ENCODE data around the gene MYO1D. TPM values are rescaled to one million over a fixed set of nuclear protein-coding genes. Genes with fewer than 3 reads are reported as not detected.
A peak's percentile ranks its signal among the peaks of the same experiment; 100 is the strongest.

Gene MYO1D
- total and polyA plus RNA-seq, 4 donors: 22.0 to 75.8 (median 61.4) TPM

GRCh38 chr17:32626379-32626791 lies 250.5 kb downstream of the MYO1D start:
- peaks cover 0 to 32% (median 5%) of the 10 kb centered on the region in 5 donors for H3K4me1 ChIP-seq (ENCODE audit: control insufficient read depth in 5 of 5, insufficient read depth in 5 of 5, low read length in 5 of 5)
- H3K27me3 ChIP-seq (ENCODE audit: control insufficient read depth in 3 of 3, insufficient read depth in 3 of 3, low read length in 2 of 3): no peaks in the 10 kb centered on the region
- ATAC-seq (ENCODE audit: insufficient read depth, low FRiP score) (no peak), DNase-seq (peak in 1 of 3 donors; percentile 45)
- H3K27ac ChIP-seq (ENCODE audit: low read depth in 1 of 2, low read length in 1 of 2): no peak overlapping the region
- TF ChIP-seq CTCF (IDR thresholded peaks at IDR 0.05; ENCODE audit: control extremely low read depth, extremely low read depth): no peak
- no peaks in the 10 kb centered on the region for H3K36me3 ChIP-seq (ENCODE audit: control insufficient read depth in 4 of 4, insufficient read depth in 4 of 4, low read length in 4 of 4)
- no peaks in the 10 kb centered on the region for H3K9me3 ChIP-seq (ENCODE audit: control insufficient read depth in 4 of 4, insufficient read depth in 3 of 4, low read length in 3 of 4)
- no peak overlapping the region for H3K9ac ChIP-seq (ENCODE audit: insufficient read depth in 1 of 2, low read length in 2 of 2)
- WGBS, 2 donors: 50 to 60% methylated on average over 6 of the region's 6 CpGs
- H3K4me3 ChIP-seq: no peak overlapping the region

- no peak for ATAC-seq (ENCODE audit: insufficient read depth, low FRiP score)
- H3K27me3 ChIP-seq (ENCODE audit: control insufficient read depth in 3 of 3, insufficient read depth in 3 of 3, low read length in 2 of 3): no peaks in the 10 kb centered on the region
- no peak overlapping the region for H3K9ac ChIP-seq (ENCODE audit: insufficient read depth in 1 of 2, low read length in 2 of 2)
- WGBS, 2 donors: 78 to 86% methylated on average over 7 of the region's 7 CpGs
- no peak for TF ChIP-seq CTCF (IDR thresholded peaks at IDR 0.05; ENCODE audit: control extremely low read depth, extremely low read depth)
- H3K36me3 ChIP-seq (ENCODE audit: control insufficient read depth in 4 of 4, insufficient read depth in 4 of 4, low read length in 4 of 4): no peaks in the 10 kb centered on the region
- DNase-seq: peak; percentile 69 to 76 (median 75)
- no peak overlapping the region for H3K27ac ChIP-seq (ENCODE audit: low read depth in 1 of 2, low read length in 1 of 2)
- H3K9me3 ChIP-seq (ENCODE audit: control insufficient read depth in 4 of 4, insufficient read depth in 3 of 4, low read length in 3 of 4): no peaks in the 10 kb centered on the region
- H3K4me3 ChIP-seq: no peak overlapping the region
- peaks cover 0 to 32% (median 5%) of the 10 kb centered on the region in 5 donors for H3K4me1 ChIP-seq (ENCODE audit: control insufficient read depth in 5 of 5, insufficient read depth in 5 of 5, low read length in 5 of 5)
These were observed 251.0 kb downstream of the MYO1D start for GRCh38 chr17:32625971-32626370.

GRCh38 chr17:32623196-32623595 lies 253.7 kb downstream of the MYO1D start:
- peaks cover 0 to 29% (median 0%) of the 10 kb centered on the region in 5 donors for H3K4me1 ChIP-seq (ENCODE audit: control insufficient read depth in 5 of 5, insufficient read depth in 5 of 5, low read length in 5 of 5)
- no peak overlapping the region for H3K27ac ChIP-seq (ENCODE audit: low read depth in 1 of 2, low read length in 1 of 2)
- TF ChIP-seq CTCF (IDR thresholded peaks at IDR 0.05; ENCODE audit: control extremely low read depth, extremely low read depth): no peak
- no peaks in the 10 kb centered on the region for H3K27me3 ChIP-seq (ENCODE audit: control insufficient read depth in 3 of 3, insufficient read depth in 3 of 3, low read length in 2 of 3)
- H3K9me3 ChIP-seq (ENCODE audit: control insufficient read depth in 4 of 4, insufficient read depth in 3 of 4, low read length in 3 of 4): no peaks in the 10 kb centered on the region
- H3K36me3 ChIP-seq (ENCODE audit: control insufficient read depth in 4 of 4, insufficient read depth in 4 of 4, low read length in 4 of 4): no peaks in the 10 kb centered on the region
- no peak overlapping the region for H3K9ac ChIP-seq (ENCODE audit: insufficient read depth in 1 of 2, low read length in 2 of 2)
- ATAC-seq (ENCODE audit: insufficient read depth, low FRiP score) (no peak), DNase-seq (peak; percentile 21 to 41 (median 40))
- H3K4me3 ChIP-seq: no peak overlapping the region
- 65 to 84% methylated on average over 2 of the region's 2 CpGs for WGBS, 2 donors

- Histone ChIP-seq H3K4me3 (no peak overlapping the region), H3K27me3 (ENCODE audit: control insufficient read depth in 3 of 3, insufficient read depth in 3 of 3, low read length in 2 of 3) (no peaks in the 10 kb centered on the region), H3K27ac (ENCODE audit: low read depth in 1 of 2, low read length in 1 of 2) (no peak overlapping the region), H3K36me3 (ENCODE audit: control insufficient read depth in 4 of 4, insufficient read depth in 4 of 4, low read length in 4 of 4) (no peaks in the 10 kb centered on the region), H3K9ac (ENCODE audit: insufficient read depth in 1 of 2, low read length in 2 of 2) (no peak overlapping the region), H3K9me3 (ENCODE audit: control insufficient read depth in 4 of 4, insufficient read depth in 3 of 4, low read length in 3 of 4) (no peaks in the 10 kb centered on the region), H3K4me1 (ENCODE audit: control insufficient read depth in 5 of 5, insufficient read depth in 5 of 5, low read length in 5 of 5) (peaks cover 0 to 22% (median 0%) of the 10 kb centered on the region in 5 donors)
- 96 to 97% methylated on average over 4 of the region's 4 CpGs for WGBS, 2 donors
- no peak for DNase-seq
- no peak for ATAC-seq (ENCODE audit: insufficient read depth, low FRiP score)
- no peak for TF ChIP-seq CTCF (IDR thresholded peaks at IDR 0.05; ENCODE audit: control extremely low read depth, extremely low read depth)
These were observed 254.4 kb downstream of the MYO1D start for GRCh38 chr17:32622540-32622939.
